Breast epithelium (tissue), 4 donors: Measurements from ENCODE around the gene IL20RA. TPM values are rescaled to one million over a fixed set of nuclear protein-coding genes. Genes with fewer than 3 reads are reported as not detected.
A peak's percentile ranks its signal among the peaks of the same experiment; 100 is the strongest.

Source experiments
- DNase-seq, 2 donors: peaks; one replicate each; pipeline ENCODE4 v3.0.0-alpha.2; 2019; ENCODE audit warnings: low spot score in 2 of 2
- H3K27ac ChIP-seq, 2 donors: fragments of 200-600 bp; sonication (generic) in 1 of 2; one replicate each; pipeline ENCODE4 v1.5.1; 2016 to 2019; ENCODE audit warnings: mild to moderate bottlenecking in 1 of 2
- H3K27me3 ChIP-seq, 2 donors: fragments of 200-600 bp; sonication (generic) in 1 of 2; one replicate each; pipeline versions ENCODE4 v1.5.1 to v1.6.0; 2017 to 2019; ENCODE audit warnings: control low read depth in 1 of 2, mild to moderate bottlenecking in 1 of 2
- H3K36me3 ChIP-seq: fragments of 200-600 bp; one replicate; pipeline ENCODE4 v1.5.1; 2019
- H3K4me1 ChIP-seq, 2 donors: fragments of 200-600 bp; sonication (generic); one replicate each; pipeline ENCODE4 v1.5.1; 2016 to 2019; ENCODE audit warnings: control low read depth in 1 of 2
- H3K4me3 ChIP-seq, 3 donors: fragments of 200-600 bp; sonication (generic); 1 replicate in 2 of 3; 2 replicates in 1 of 3; pipeline ENCODE4 v1.5.1; 2016 to 2019; ENCODE audit warnings: mild to moderate bottlenecking in 3 of 3, moderate library complexity in 2 of 3
- H3K9me3 ChIP-seq, 2 donors: fragments of 200-600 bp; sonication (generic) in 1 of 2; one replicate each; pipeline ENCODE4 v1.5.1; 2016 to 2019; ENCODE audit warnings: control low read depth in 1 of 2
- CTCF ChIP-seq, 3 donors: fragments of 450-650 bp; IDR thresholded peaks; one replicate each; pipeline ENCODE4 v1.5.1; 2016 to 2017; ENCODE audit warnings: antibody characterized with exemption in 3 of 3, mild to moderate bottlenecking in 3 of 3, moderate library complexity in 3 of 3
- POLR2A ChIP-seq: fragments of 450-650 bp; IDR thresholded peaks from one replicate; pipeline ENCODE4 v1.6.1; 2016; ENCODE audit warnings: antibody characterized with exemption, mild to moderate bottlenecking, moderate library complexity
- POLR2AphosphoS5 ChIP-seq, 3 donors: sonication (generic); formaldehyde crosslinking; IDR thresholded peaks; one replicate each; pipeline ENCODE4 v1.6.1; 2017; ENCODE audit warnings: antibody characterized with exemption in 3 of 3
- intact Hi-C: fragments of 100-400 bp; cut with DNase I; formaldehyde crosslinking; loops from one replicate; pipeline ENCODE4 v1.15.1; 2023; ENCODE audit warnings: low total_unique reads
- total RNA-seq, 3 donors: library from RNA; depleted of rRNA; stranded (reverse); fragments of >200 nt; gene quantifications; one replicate each; pipeline ENCODE4 v1.1.0, GENCODE V29; 2016

Gene IL20RA
- total RNA-seq, 3 donors from 2014 or later: 1.6 to 69.8 (median 49.2) TPM

DNA sequence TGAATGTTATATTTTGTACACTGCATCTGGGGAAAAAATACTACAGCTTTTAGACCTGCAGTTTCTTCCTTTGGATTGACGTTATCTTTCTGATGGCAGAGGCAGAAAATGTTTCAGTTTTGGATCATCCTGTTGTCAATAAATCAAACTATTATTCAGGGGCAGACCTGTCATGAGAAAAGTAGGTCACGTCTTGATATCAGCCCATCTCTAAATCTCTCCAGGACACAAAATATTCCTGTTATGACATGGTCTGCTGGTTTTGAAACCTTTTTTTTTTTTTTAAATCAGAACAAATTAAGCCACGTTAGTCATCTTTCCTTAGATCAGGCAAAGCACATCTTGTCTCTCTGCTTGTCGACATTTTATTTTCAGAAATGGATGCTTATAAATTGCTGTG, 24.0 kb downstream of the IL20RA start:
- Histone ChIP-seq H3K27me3 (no peaks in the 10 kb centered on the region), H3K36me3 (no peaks in the 10 kb centered on the region), H3K4me1 (no peaks in the 10 kb centered on the region), H3K9me3 (no peaks in the 10 kb centered on the region), H3K27ac (peak overlapping the region in 1 of 2 donors; percentile 39), H3K4me3 (no peak overlapping the region)
- TF ChIP-seq POLR2AphosphoS5 (IDR thresholded peaks at IDR 0.05): no peak
- no peak for TF ChIP-seq CTCF (IDR thresholded peaks at IDR 0.05)
- no peak for TF ChIP-seq POLR2A
- no peak for DNase-seq
- intact Hi-C loops: no loop called here

GRCh38 chr6:137019476-137020272, 25.1 kb downstream of the IL20RA start:
- Histone ChIP-seq H3K27ac (no peak overlapping the region), H3K4me3 (no peak overlapping the region), H3K36me3 (no peaks in the 10 kb centered on the region), H3K9me3 (no peaks in the 10 kb centered on the region), H3K27me3 (no peaks in the 10 kb centered on the region), H3K4me1 (no peaks in the 10 kb centered on the region)
- no peak for DNase-seq
- intact Hi-C loops: no loop called here
- TF ChIP-seq POLR2A (no peak), POLR2AphosphoS5 (IDR thresholded peaks at IDR 0.05) (no peak), CTCF (IDR thresholded peaks at IDR 0.05) (no peak)

DNA sequence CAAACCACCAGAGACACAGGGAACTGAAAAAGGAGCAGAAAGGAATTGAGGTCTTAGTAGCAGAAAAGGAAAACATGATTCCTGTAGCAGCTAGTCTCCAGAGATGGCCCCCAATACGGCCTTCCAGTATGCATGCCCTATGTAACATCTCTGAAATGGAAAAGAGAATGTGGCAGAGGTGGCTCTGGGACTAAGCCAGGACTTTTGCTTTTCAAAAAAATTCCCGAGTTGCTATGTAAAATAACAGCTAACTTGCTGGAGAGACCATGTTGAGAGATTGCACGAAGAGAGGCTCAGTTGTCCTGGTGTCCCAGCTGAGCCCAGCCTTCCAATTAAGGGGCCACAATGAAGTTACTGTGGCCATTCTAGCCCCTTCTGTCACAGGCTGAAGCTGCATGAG, 27.7 kb downstream of the IL20RA start:
- Histone ChIP-seq H3K9me3 (no peaks in the 10 kb centered on the region), H3K27ac (no peak overlapping the region), H3K27me3 (no peaks in the 10 kb centered on the region), H3K4me1 (no peaks in the 10 kb centered on the region), H3K36me3 (no peaks in the 10 kb centered on the region), H3K4me3 (no peak overlapping the region)
- no peak for DNase-seq
- intact Hi-C loops: no loop called here
- TF ChIP-seq CTCF (IDR thresholded peaks at IDR 0.05) (no peak), POLR2A (no peak), POLR2AphosphoS5 (IDR thresholded peaks at IDR 0.05) (no peak)

DNA sequence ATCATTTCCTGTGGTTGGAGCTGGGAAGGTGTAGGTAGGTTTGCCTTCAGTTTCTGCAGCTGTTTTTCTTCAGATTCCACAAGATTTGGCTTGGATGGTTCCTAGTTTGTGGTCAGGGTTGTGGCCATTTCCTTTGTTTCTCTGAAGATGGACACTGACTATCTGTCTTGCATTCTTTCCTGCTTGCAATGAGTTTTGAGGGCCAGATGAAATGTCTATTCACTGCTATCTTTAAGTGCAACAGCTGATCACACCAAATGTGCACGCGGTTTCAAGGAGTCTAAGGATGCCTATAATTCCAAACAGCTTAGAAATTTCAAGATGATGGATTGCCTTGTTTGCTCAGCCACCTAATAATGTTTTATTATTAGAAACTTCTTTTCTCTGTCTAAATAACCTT, 28.4 kb downstream of the IL20RA start:
- Histone ChIP-seq H3K27me3 (no peaks in the 10 kb centered on the region), H3K4me3 (no peak overlapping the region), H3K4me1 (no peaks in the 10 kb centered on the region), H3K36me3 (no peaks in the 10 kb centered on the region), H3K27ac (no peak overlapping the region), H3K9me3 (no peaks in the 10 kb centered on the region)
- no peak for TF ChIP-seq CTCF (IDR thresholded peaks at IDR 0.05)
- no peak for TF ChIP-seq POLR2AphosphoS5 (IDR thresholded peaks at IDR 0.05)
- TF ChIP-seq POLR2A: no peak
- DNase-seq: no peak
- intact Hi-C loops: no loop called here

GRCh38 chr6:137015943-137016342, 28.8 kb downstream of the IL20RA start:
- Histone ChIP-seq H3K36me3 (no peaks in the 10 kb centered on the region), H3K4me1 (no peaks in the 10 kb centered on the region), H3K27ac (no peak overlapping the region), H3K4me3 (no peak overlapping the region), H3K27me3 (no peaks in the 10 kb centered on the region), H3K9me3 (no peaks in the 10 kb centered on the region)
- TF ChIP-seq POLR2AphosphoS5 (IDR thresholded peaks at IDR 0.05): no peak
- no peak for TF ChIP-seq POLR2A
- no peak for TF ChIP-seq CTCF (IDR thresholded peaks at IDR 0.05)
- DNase-seq: no peak
- intact Hi-C loops: no loop called here
